ENCODE measurements around the gene CCDC169.

The CCDC169 gene

DNA sequence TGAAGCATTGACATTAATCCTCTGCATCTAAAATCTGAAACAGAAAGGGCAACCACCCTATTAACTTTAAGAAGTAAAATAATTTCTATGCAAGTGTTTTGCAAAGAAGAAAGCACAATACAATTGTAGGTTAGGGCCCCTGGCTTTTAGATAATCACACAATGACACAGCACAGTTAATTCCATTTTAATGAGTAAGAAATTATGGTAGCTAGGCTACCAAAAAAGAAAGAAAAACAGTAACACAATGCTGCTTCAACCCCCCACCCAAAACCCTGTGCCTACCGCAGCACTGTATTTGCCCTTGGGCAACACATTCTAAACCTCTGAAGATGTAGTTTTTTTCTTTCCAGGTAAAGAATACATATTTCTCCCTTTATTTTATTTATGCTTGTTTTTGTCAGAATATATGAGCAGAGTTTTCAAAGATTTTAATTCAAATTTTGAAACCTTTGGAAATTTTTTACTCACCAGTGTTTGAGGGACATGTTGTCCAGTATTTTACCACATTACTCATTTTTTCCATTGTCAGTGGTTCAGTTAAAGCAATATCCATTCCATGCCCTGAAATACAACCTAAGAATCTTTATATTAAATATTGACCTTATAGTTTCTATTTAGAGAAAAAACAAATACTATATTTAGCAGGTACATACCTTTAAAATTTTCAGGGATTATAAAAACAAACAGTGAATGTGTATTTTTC is 104.3 kb downstream of the CCDC169 start:
- Histone ChIP-seq H3K23ac (ENCODE audit: low read depth, low read length, poor library complexity) (no peak overlapping the region), H3K27ac (replicated peaks; ENCODE audit: low read length) (no peak overlapping the region), H3K14ac (ENCODE audit: low read length) (no peak overlapping the region), H3K4me2 (ENCODE audit: insufficient read depth, low read length, poor library complexity, severe bottlenecking) (no peak overlapping the region), H2AFZ (ENCODE audit: low read length) (no peak overlapping the region), H2BK12ac (ENCODE audit: low read length) (no peak overlapping the region), H4K91ac (ENCODE audit: low read depth, low read length, poor library complexity) (no peak overlapping the region), H3K27me3 (ENCODE audit: control insufficient read depth in 3 of 3, insufficient read depth in 3 of 3, low read depth in 1 of 3, low read length in 3 of 3) (no peaks in the 10 kb centered on the region), H3K4me3 (ENCODE audit: low read length in 2 of 2) (no peak overlapping the region), H2BK120ac (ENCODE audit: low read depth, low read length) (no peak overlapping the region), H2BK15ac (ENCODE audit: low read length) (no peak overlapping the region), H2BK5ac (ENCODE audit: low read length) (no peak overlapping the region), H4K8ac (ENCODE audit: low read depth, low read length) (no peak overlapping the region), H3K9ac (ENCODE audit: low read depth, low read length, poor library complexity) (no peak overlapping the region), H2AK5ac (ENCODE audit: low read depth, low read length) (no peak overlapping the region), H3K9me3 (replicated peaks in 1 of 2; ENCODE audit: control insufficient read depth in 2 of 2, insufficient read depth in 1 of 2, low read depth in 1 of 2, low read length in 2 of 2) (no peaks in the 10 kb centered on the region), H3K18ac (ENCODE audit: low read length) (no peak overlapping the region), H3K36me3 (replicated peaks in 1 of 2; ENCODE audit: control insufficient read depth in 2 of 2, insufficient read depth in 2 of 2, low read length in 2 of 2) (no peaks in the 10 kb centered on the region), H3K79me1 (ENCODE audit: low read depth, low read length) (no peaks in the 10 kb centered on the region), H3K4ac (ENCODE audit: low read length) (no peak overlapping the region), H3K4me1 (ENCODE audit: control insufficient read depth in 2 of 2, insufficient read depth in 1 of 2, low read depth in 1 of 2, low read length in 2 of 2) (peaks cover 3 to 5% of the 10 kb centered on the region in 2 donors)
- no peak for DNase-seq (ENCODE audit: low spot score)
- WGBS, 2 donors (ENCODE audit: extremely low coverage in 2 of 2, insufficient read length in 2 of 2, insufficient replicate concordance in 1 of 2) = no CpG with 5 or more reads among the region's 1 CpG

DNA sequence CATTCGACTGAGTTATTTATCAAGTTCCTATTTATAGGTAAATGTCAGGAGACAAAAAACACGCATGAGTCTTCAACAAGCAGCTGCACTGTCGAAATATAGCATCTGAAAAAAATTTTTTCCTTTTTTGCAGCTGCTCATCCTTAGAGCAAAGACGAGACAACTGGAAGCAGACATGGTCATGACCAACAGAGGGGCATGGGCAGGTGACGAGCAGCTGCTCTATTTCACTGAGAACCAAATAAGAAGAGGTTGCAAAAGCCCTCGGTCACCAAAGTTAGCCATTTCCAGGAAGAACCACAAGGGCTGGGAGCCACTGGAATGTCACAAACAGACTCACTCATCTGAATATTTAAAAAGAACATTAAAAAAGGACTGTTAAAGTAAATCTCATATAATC is 105.4 kb downstream of the CCDC169 start:
- Histone ChIP-seq H3K79me1 (ENCODE audit: low read depth, low read length) (no peaks in the 10 kb centered on the region), H2AK5ac (ENCODE audit: low read depth, low read length) (no peak overlapping the region), H3K9ac (ENCODE audit: low read depth, low read length, poor library complexity) (no peak overlapping the region), H3K36me3 (replicated peaks in 1 of 2; ENCODE audit: control insufficient read depth in 2 of 2, insufficient read depth in 2 of 2, low read length in 2 of 2) (no peaks in the 10 kb centered on the region), H3K9me3 (replicated peaks in 1 of 2; ENCODE audit: control insufficient read depth in 2 of 2, insufficient read depth in 1 of 2, low read depth in 1 of 2, low read length in 2 of 2) (no peaks in the 10 kb centered on the region), H3K23ac (ENCODE audit: low read depth, low read length, poor library complexity) (no peak overlapping the region), H3K4me3 (ENCODE audit: low read length in 2 of 2) (no peak overlapping the region), H4K8ac (ENCODE audit: low read depth, low read length) (no peak overlapping the region), H4K91ac (ENCODE audit: low read depth, low read length, poor library complexity) (no peak overlapping the region), H3K27ac (replicated peaks; ENCODE audit: low read length) (no peak overlapping the region), H3K4ac (ENCODE audit: low read length) (no peak overlapping the region), H3K4me2 (ENCODE audit: insufficient read depth, low read length, poor library complexity, severe bottlenecking) (no peak overlapping the region), H2BK5ac (ENCODE audit: low read length) (no peak overlapping the region), H3K27me3 (ENCODE audit: control insufficient read depth in 3 of 3, insufficient read depth in 3 of 3, low read depth in 1 of 3, low read length in 3 of 3) (no peaks in the 10 kb centered on the region), H3K14ac (ENCODE audit: low read length) (no peak overlapping the region), H2BK120ac (ENCODE audit: low read depth, low read length) (no peak overlapping the region), H2AFZ (ENCODE audit: low read length) (no peak overlapping the region), H2BK15ac (ENCODE audit: low read length) (no peak overlapping the region), H3K18ac (ENCODE audit: low read length) (no peak overlapping the region), H2BK12ac (ENCODE audit: low read length) (no peak overlapping the region), H3K4me1 (ENCODE audit: control insufficient read depth in 2 of 2, insufficient read depth in 1 of 2, low read depth in 1 of 2, low read length in 2 of 2) (peaks cover 3 to 5% of the 10 kb centered on the region in 2 donors)
- DNase-seq (ENCODE audit: low spot score) = no peak
- WGBS, 2 donors (ENCODE audit: extremely low coverage in 2 of 2, insufficient read length in 2 of 2, insufficient replicate concordance in 1 of 2) = no CpG with 5 or more reads among the region's 6 CpGs

GRCh38 chr13:36190771-36191170 is 106.8 kb downstream of the CCDC169 start:
- H3K4ac ChIP-seq (ENCODE audit: low read length) = no peak overlapping the region
- H4K91ac ChIP-seq (ENCODE audit: low read depth, low read length, poor library complexity) = no peak overlapping the region
- H3K18ac ChIP-seq (ENCODE audit: low read length) = no peak overlapping the region
- no peak overlapping the region for H3K9ac ChIP-seq (ENCODE audit: low read depth, low read length, poor library complexity)
- no peak overlapping the region for H2AFZ ChIP-seq (ENCODE audit: low read length)
- no peak overlapping the region for H3K4me3 ChIP-seq (ENCODE audit: low read length in 2 of 2)
- no peak overlapping the region for H2BK5ac ChIP-seq (ENCODE audit: low read length)
- no peaks in the 10 kb centered on the region for H3K79me1 ChIP-seq (ENCODE audit: low read depth, low read length)
- H3K27ac ChIP-seq (replicated peaks; ENCODE audit: low read length) = no peak overlapping the region
- H3K4me1 ChIP-seq (ENCODE audit: control insufficient read depth in 2 of 2, insufficient read depth in 1 of 2, low read depth in 1 of 2, low read length in 2 of 2) = peaks cover 3 to 5% of the 10 kb centered on the region in 2 donors
- no CpG with 5 or more reads among the region's 3 CpGs for WGBS, 2 donors (ENCODE audit: extremely low coverage in 2 of 2, insufficient read length in 2 of 2, insufficient replicate concordance in 1 of 2)
- no peak overlapping the region for H4K8ac ChIP-seq (ENCODE audit: low read depth, low read length)
- no peak for DNase-seq (ENCODE audit: low spot score)
- no peak overlapping the region for H3K4me2 ChIP-seq (ENCODE audit: insufficient read depth, low read length, poor library complexity, severe bottlenecking)
- no peak overlapping the region for H2AK5ac ChIP-seq (ENCODE audit: low read depth, low read length)
- H3K23ac ChIP-seq (ENCODE audit: low read depth, low read length, poor library complexity) = no peak overlapping the region
- no peaks in the 10 kb centered on the region for H3K9me3 ChIP-seq (replicated peaks in 1 of 2; ENCODE audit: control insufficient read depth in 2 of 2, insufficient read depth in 1 of 2, low read depth in 1 of 2, low read length in 2 of 2)
- H3K14ac ChIP-seq (ENCODE audit: low read length) = no peak overlapping the region
- no peak overlapping the region for H2BK12ac ChIP-seq (ENCODE audit: low read length)
- H2BK15ac ChIP-seq (ENCODE audit: low read length) = no peak overlapping the region
- no peak overlapping the region for H2BK120ac ChIP-seq (ENCODE audit: low read depth, low read length)
- no peaks in the 10 kb centered on the region for H3K36me3 ChIP-seq (replicated peaks in 1 of 2; ENCODE audit: control insufficient read depth in 2 of 2, insufficient read depth in 2 of 2, low read length in 2 of 2)
- H3K27me3 ChIP-seq (ENCODE audit: control insufficient read depth in 3 of 3, insufficient read depth in 3 of 3, low read depth in 1 of 3, low read length in 3 of 3) = no peaks in the 10 kb centered on the region

DNA sequence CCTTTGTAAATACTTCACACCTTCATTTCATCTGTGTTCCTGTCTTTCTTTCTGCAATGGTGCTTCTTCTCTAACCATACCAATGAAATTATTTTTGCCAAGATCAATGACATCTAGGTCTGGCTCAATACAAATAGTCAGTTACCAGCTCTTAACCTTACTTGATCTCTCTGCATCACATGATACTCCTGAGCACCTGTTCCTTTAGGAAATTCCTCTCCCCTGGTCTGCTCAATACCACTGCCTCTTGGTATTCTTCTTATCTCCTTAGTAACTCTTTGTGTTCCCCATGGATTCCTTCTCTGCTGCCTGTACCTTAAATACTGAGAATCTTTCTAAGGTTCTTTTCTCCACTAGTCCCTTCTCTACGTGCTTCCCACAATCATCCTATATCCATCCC is 109.2 kb downstream of the CCDC169 start:
- H3K23ac ChIP-seq (ENCODE audit: low read depth, low read length, poor library complexity) = no peak overlapping the region

More for the DNA sequence above, 109.2 kb downstream of the CCDC169 start:
- no peak overlapping the region for H3K18ac ChIP-seq (ENCODE audit: low read length)
- H3K79me1 ChIP-seq (ENCODE audit: low read depth, low read length) = no peaks in the 10 kb centered on the region
- H3K4me2 ChIP-seq (ENCODE audit: insufficient read depth, low read length, poor library complexity, severe bottlenecking) = no peak overlapping the region
- H2AK5ac ChIP-seq (ENCODE audit: low read depth, low read length) = no peak overlapping the region
- H3K27ac ChIP-seq (replicated peaks; ENCODE audit: low read length) = no peak overlapping the region
- no peak overlapping the region for H2BK15ac ChIP-seq (ENCODE audit: low read length)
- no CpG with 5 or more reads among the region's 1 CpG for WGBS, 2 donors (ENCODE audit: extremely low coverage in 2 of 2, insufficient read length in 2 of 2, insufficient replicate concordance in 1 of 2)
- H2BK120ac ChIP-seq (ENCODE audit: low read depth, low read length) = no peak overlapping the region
- no peak overlapping the region for H4K8ac ChIP-seq (ENCODE audit: low read depth, low read length)
- no peak overlapping the region for H2AFZ ChIP-seq (ENCODE audit: low read length)
- no peak for DNase-seq (ENCODE audit: low spot score)
- no peaks in the 10 kb centered on the region for H3K36me3 ChIP-seq (replicated peaks in 1 of 2; ENCODE audit: control insufficient read depth in 2 of 2, insufficient read depth in 2 of 2, low read length in 2 of 2)
- H3K4ac ChIP-seq (ENCODE audit: low read length) = no peak overlapping the region
- no peaks in the 10 kb centered on the region for H3K9me3 ChIP-seq (replicated peaks in 1 of 2; ENCODE audit: control insufficient read depth in 2 of 2, insufficient read depth in 1 of 2, low read depth in 1 of 2, low read length in 2 of 2)
- H3K4me3 ChIP-seq (ENCODE audit: low read length in 2 of 2) = no peak overlapping the region
- no peak overlapping the region for H3K9ac ChIP-seq (ENCODE audit: low read depth, low read length, poor library complexity)
- no peaks in the 10 kb centered on the region for H3K27me3 ChIP-seq (ENCODE audit: control insufficient read depth in 3 of 3, insufficient read depth in 3 of 3, low read depth in 1 of 3, low read length in 3 of 3)
- H2BK5ac ChIP-seq (ENCODE audit: low read length) = no peak overlapping the region
- H3K14ac ChIP-seq (ENCODE audit: low read length) = no peak overlapping the region
- H3K4me1 ChIP-seq (ENCODE audit: control insufficient read depth in 2 of 2, insufficient read depth in 1 of 2, low read depth in 1 of 2, low read length in 2 of 2) = peaks cover 1 to 5% of the 10 kb centered on the region in 2 donors
- no peak overlapping the region for H4K91ac ChIP-seq (ENCODE audit: low read depth, low read length, poor library complexity)
- no peak overlapping the region for H2BK12ac ChIP-seq (ENCODE audit: low read length)

All from neuronal stem cell (in vitro differentiated cells).